ENCODE measurements around the gene SPEF1.
A peak's percentile ranks its signal among the peaks of the same experiment; 100 is the strongest.
"Not testable (repeated sequence)": the region's sequence is repeated elsewhere in the genome, so short reads cannot be mapped to it uniquely, and the experiment has no call there.

The SPEF1 gene

DNA sequence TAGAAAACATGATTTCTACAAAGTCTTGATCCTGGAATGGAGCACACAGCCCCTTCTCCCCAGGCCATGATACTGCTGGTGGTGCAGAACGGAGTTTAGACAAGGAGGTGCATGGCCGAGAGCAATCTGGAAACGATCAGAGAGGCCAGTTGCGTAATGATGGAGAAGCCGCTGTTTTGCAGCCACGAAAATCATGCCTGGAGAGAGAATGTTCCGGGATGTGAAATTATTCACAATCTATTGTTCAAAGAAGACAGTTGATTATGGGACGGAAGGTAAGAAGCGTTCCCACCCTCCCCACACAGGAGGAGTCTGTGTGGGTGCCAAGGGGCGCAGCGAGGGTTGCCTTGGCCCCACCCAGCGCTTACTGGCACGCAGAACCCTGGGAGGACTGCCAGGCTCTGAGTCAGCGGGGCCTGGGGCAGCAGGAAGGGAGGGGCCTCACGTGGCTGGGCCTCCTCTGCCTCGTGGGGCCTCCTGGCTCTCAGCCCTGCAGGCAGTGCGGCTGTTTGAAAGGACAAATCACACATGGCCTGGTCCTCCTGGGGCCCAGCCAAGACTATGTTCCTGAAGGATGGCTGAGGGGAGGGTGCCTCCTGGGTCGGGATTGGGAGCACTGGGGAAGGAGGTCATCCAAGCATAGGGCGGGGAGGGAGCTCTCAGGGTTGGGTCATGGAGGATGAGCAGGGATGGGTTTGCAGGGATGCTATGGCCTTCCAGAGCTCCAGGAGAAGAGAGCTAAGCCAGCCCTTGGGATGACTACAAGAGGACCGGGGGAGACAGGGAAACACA lies 30.4 kb upstream of the SPEF1 start:
- DNase-seq (ENCODE audit: low read depth, low spot score): peak; percentile 99

DNA sequence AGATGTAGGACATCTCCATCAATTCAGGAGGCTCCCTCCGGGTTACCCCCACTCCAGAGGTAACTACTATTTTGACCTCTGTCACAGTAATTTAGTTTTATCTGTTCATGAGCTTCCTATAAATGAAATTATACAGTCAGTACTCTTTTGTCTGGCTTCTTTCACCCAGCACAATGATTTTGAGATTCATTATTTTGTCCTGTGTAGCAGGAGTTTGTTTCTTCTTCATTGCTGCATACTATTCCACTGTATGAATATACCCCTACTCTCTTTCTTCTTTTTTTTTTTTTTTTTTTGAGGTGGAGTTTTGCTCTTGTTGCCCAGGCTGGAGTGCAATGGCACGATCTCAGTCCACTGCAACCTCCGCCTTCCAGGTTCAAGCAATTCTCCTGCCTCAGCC lies 27.3 kb upstream of the SPEF1 start:
- DNase-seq (ENCODE audit: low read depth, low spot score): no peak

DNA sequence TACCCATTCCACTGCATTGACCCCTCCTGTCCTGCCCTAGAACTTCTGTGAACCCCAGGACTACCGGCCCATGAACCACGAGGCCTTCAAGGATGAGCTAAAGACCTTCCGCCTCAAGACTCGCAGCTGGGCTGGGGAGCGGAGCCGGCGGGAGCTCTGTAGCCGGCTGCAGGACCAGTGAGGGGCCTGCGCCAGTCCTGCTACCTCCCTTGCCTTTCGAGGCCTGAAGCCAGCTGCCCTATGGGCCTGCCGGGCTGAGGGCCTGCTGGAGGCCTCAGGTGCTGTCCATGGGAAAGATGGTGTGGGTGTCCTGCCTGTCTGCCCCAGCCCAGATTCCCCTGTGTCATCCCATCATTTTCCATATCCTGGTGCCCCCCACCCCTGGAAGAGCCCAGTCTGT lies 23.5 kb upstream of the SPEF1 start:
- DNase-seq (ENCODE audit: low read depth, low spot score): no peak

DNA sequence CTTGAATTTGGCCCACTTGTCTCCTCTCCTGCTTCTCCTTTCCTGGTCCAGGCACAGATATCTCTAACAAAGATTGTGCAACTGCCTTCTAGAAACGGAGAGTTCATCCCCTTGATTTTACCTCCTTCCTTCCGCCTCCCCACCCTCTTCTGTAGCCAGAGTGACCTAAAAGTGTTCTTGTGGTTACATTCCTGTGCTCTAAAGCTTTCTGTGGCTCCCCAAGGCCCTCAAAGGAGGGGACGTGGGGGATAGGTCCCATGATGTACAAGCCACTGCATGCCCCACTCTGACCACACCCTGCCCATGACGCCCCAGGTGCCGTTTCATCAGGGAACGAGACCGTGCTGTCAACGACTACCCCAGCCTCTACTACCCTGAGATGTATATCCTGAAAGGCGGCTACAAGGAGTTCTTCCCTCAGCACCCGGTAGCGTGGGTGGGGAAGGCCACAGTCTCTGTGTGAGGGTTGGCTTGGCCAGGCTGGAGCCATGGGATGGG lies 23.1 kb upstream of the SPEF1 start:
- DNase-seq (ENCODE audit: low read depth, low spot score): no peak

DNA sequence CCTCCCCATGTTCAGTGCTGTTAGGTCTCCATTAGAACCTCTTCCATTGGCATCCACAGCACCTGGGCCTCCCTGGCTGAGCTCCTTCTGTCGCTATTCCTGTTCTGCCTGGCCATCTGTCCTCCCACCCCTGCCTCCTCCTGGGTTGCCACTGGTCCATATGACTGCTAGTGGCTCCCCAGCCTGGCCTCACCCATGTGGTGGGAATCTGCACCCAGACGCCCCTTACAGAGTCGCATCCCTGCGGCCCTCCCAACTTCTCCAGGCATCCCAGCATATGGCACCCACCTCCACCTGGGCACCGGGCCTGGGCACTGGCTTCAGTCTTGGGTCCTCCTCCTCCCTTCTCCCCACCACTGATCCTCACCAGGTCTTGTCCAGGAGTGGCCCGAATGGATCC lies 22.6 kb upstream of the SPEF1 start:
- no peak for DNase-seq (ENCODE audit: low read depth, low spot score)

DNA sequence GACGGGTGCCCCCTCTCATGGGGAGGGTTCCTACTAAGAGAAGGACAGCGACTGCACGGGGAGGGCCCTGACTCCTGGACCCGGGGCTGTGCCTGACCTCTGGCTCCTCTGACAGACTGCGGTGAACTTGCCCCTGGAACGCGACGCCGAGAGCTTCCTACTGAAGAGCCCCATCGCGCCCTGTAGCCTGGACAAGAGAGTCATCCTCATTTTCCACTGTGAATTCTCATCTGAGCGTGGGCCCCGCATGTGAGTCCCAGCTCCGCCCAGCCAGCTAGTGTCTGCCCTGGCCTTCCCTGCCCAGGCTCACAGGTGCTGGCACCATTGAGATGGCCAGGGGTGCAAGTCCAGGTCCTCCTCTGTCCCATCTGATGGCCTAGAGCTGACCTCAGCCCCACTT lies 22.0 kb upstream of the SPEF1 start:
- no peak for DNase-seq (ENCODE audit: low read depth, low spot score)

DNA sequence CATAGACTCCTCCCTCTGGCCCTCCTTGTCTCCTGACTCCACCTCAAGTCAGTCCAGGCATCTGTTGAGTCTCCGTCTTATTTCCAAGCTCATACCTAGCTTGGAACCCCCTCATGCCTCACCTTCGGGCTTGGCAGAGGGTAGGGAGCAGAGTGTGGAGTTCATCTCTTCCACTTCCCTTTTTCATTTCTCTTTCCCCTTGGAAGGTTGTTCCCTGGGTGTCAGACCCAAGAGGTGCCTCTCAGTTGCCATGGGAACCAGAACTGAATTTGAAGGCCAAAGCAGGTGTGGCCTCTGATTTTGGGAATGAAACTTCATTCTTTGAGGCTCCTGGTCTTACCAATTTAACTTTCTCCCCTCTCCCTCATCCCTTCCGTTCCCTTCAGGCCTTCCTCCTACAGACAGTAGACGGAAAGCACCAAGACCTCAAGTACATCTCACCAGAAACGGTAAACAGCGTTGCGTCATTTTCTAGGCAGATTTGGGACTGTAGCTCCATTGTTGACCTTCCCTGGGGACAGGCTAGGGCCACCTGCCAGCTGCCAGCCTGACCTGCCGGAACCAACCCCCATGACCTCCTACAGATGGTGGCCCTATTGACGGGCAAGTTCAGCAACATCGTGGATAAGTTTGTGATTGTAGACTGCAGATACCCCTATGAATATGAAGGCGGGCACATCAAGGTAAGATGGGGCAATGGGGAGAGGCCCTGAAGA lies 21.4 kb upstream of the SPEF1 start:
- no peak for DNase-seq (ENCODE audit: low read depth, low spot score)

DNA sequence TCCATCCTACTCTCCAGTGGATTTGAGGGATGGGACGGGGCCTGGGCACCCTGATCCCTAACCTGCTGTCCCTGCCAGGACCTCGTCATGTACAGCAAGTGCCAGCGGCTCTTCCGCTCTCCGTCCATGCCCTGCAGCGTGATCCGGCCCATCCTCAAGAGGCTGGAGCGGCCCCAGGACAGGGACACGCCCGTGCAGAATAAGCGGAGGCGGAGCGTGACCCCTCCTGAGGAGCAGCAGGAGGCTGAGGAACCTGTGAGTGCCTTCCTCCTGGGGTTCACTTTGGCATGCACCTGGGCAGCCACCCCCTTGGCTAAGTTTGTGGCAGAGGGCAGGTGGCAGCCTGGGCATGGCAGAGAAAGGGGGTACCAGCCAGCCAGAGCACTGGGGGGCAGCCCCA lies 20.6 kb upstream of the SPEF1 start:
- no peak for DNase-seq (ENCODE audit: low read depth, low spot score)

DNA sequence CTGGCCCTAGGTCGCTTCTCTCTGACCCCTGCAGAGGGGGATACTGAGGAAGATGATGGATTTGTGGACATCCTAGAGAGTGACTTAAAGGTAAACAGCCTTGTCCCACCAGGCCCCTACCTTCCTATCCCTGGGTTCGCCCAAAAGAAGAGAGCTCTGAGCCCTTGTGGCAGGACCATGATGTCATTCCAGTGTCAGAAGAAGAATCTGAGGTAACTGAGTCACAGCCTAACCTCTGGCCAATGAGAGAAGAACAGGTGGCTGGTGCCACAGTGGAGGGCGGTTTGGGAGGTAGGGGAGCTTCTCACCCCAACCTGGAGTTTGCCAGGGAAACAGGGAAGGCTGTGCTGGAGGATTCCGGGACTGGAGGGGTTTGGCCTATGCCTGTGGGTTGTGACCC lies 20.1 kb upstream of the SPEF1 start:
- no peak for DNase-seq (ENCODE audit: low read depth, low spot score)

DNA sequence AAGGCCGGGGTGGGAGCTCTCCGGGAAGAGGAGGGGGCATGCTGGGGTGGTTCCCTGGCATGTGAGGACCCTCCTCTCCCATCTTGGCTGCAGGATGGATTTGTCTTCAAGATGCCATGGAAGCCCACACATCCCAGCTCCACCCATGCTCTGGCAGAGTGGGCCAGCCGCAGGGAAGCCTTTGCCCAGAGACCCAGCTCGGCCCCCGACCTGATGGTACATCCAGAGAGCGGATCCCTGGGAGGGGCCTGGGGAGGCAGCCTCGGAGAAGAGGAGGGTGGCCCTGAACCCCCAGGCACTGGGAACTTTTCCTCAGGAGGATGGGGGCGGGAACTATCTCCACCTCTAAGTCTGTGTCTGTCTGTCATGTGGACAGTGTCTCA lies 19.6 kb upstream of the SPEF1 start:
- no peak for DNase-seq (ENCODE audit: low read depth, low spot score)

DNA sequence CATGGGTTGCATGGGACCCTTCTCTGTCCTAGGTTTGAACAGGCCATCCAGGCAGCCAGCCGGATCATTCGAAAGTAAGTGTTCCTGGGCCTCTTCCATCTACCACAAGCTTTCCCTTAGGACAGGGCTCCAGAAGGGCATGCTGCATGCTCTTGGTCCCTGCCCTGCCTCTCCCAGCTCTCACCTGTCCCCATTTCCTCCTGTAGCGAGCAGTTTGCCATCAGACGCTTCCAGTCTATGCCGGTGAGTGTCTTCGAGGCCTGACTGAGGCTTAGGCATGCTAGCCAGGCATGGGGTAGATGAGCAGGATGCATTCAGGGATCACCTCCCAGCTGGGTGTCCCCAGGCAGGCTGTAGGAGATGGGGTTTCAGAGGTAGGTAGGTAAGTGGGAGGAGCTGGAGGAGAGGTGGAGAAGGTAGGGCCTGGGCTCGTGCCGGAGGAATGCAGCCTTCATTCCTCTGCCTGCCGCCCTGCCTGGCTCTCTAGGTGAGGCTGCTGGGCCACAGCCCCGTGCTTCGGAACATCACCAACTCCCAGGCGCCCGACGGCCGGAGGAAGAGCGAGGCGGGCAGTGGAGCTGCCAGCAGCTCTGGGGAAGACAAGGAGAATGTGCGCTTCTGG lies 19.1 kb upstream of the SPEF1 start:
- DNase-seq (ENCODE audit: low read depth, low spot score): no peak

DNA sequence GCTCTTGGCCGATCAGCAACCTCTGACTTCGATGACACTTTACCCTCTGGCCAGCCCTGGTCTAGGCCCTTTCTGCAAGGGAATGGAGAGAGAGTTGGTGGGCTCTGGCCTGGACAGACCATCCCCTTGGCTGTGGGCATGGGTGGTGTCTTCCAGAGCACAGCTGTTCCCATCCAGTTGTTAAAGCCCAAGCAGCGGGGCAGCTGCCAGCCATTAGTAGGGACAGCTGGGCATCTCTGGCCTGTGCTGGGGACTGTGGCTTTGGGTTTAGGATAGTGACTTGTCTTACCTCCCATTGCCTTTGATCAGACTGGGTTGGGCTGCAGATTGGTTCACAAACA lies 17.6 kb upstream of the SPEF1 start:
- no peak for DNase-seq (ENCODE audit: low read depth, low spot score)

DNA sequence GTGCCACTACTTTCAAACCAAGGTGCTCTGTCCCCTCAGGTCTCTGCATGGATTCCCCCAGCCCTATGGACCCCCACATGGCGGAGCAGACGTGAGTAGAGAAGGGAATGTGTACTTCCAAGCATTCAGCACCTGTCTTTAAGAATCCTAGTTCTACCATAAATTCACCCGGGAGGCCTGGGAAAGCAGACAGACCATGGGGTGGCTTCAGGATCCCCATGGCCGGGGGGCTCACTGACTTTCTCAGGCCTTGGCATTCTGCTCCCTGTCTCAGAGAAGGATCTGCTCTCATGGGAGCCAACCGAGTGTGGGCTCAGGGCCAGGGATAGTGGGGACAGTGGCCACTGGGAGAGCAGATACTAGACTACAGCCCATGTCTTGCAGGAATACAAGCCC lies 17.1 kb upstream of the SPEF1 start:
- no peak for DNase-seq (ENCODE audit: low read depth, low spot score)

DNA sequence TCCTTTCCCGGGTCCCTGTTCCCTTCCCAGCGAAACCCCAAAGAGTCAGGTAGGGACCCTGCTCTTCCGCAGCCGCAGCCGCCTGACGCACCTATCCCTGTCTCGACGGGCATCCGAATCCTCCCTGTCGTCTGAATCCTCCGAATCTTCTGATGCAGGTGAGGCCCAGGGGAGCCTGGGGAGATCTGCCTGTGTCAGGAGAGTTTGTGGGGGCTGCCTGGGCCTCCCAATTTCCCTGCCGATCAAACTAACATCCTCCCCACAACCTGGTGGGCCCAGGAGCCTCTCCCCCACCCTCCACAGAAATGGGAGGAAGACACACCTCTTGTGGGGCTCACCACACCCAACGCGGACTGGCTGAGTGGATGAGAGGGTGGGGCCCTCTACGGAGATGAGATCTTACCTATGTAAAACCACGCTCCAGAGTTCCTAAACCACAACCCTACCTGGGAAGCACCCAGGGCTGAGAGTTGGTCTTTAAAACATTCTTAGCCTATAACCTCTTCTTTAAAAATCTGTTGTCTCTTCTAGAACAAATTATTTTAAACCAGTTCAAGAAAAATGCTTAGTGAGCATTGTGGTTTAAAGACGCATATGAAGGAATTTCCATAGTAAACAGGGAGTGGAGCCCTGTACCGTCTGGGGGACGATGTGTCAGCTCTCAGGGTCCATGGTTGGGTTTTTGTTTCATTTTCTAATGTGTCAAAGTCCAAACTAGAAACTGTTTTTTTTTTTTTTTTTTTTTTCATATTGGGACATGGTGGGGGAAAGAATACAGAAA lies 16.5 kb upstream of the SPEF1 start:
- DNase-seq (ENCODE audit: low read depth, low spot score): no peak

DNA sequence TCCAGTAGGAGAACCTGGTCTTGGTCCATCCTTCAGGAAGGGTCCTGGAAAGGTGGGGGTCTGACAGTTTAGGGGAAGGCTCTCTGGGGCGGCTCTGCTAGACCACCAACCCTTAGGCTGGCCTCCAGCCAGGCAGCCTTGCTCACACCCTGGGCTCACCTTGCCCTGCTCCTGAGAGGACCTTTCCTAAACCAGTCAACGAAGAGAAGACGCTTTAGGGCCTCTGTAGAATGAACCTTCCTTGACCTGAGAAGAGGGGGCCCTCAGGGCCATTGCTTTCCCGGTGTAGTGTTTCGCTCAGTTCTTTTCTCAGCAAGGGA lies 15.9 kb upstream of the SPEF1 start:
- DNase-seq (ENCODE audit: low read depth, low spot score): no peak

DNA sequence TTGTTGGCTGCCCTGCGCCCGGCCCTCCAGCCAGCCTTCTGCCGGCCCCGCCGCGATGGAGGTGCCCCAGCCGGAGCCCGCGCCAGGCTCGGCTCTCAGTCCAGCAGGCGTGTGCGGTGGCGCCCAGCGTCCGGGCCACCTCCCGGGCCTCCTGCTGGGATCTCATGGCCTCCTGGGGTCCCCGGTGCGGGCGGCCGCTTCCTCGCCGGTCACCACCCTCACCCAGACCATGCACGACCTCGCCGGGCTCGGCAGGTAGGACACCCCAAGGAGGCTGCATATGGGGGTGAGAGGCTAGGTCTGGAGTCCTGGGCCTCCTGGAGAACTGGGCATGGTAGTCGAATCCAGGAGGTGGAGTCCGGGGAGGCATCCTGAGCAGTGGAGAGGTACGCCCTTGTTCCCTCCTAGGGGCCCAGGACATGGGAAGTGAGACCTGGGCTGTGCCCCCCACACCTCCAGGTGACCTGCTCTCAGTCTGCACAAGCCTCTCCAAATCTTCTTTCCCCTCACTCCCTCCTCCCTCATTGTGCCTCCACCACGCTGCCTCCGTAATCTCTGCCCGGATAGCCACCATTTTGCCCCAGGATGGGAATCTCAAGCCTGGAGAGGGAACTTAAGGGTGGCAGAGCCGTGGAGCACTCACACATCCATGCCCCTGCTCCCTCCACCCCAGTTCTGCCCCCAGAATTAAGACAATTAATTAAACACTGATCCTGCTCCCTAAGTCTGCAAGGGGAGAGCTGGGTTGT lies 15.4 kb upstream of the SPEF1 start:
- no peak for DNase-seq (ENCODE audit: low read depth, low spot score)

DNA sequence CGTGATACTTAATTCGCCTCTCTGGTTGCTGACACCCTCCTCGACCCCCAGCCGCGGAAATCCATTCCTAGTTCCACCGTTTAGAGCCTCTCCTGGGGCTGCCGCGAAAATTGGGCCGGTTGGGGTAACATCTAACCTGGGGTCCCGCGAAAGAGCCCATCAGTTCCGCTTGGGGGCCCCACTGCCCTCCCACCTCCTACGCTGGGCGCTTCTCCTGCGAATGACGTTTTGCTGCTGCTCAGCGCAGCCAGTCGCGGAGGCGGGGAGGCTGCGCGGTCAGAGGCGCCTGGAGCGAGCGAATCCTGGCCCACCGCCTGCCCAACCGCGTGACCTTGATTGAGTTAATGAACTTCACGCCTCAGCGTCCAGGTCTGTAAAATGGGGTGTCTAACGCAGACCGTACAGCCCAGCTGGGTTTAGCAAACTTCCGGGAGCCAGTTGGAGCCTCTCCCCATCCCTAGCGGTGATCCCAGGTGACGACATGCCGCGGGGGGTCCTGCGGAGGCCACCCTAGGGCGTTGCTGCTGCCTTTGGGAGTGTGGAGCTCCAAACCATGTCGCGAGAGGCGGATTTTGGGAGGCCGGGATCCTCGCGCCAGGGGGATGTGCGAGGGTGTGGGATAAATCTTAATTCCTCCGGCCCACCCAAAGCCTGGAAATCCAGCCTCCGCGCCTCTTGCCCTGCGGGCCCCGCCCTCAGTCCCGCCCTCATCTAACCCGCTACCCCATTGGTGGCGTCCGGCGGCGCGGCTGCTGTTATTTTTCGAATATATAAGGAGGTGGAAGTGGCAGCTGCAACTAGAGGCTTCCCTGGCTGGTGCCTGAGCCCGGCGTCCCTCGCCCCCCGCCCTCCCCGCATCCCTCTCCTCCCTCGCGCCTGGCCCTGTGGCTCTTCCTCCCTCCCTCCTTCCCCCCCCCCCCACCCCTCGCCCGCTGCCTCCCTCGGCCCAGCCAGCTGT lies 14.5 kb upstream of the SPEF1 start, which contains the start of gene CDC25B:
CDC25B (plus strand) TSS at position 800 of the 958 bp plus-strand sequence. CDS start 222 bp downstream, outside the sequence.
- peak; percentile 71 for DNase-seq (ENCODE audit: low read depth, low spot score)

DNA sequence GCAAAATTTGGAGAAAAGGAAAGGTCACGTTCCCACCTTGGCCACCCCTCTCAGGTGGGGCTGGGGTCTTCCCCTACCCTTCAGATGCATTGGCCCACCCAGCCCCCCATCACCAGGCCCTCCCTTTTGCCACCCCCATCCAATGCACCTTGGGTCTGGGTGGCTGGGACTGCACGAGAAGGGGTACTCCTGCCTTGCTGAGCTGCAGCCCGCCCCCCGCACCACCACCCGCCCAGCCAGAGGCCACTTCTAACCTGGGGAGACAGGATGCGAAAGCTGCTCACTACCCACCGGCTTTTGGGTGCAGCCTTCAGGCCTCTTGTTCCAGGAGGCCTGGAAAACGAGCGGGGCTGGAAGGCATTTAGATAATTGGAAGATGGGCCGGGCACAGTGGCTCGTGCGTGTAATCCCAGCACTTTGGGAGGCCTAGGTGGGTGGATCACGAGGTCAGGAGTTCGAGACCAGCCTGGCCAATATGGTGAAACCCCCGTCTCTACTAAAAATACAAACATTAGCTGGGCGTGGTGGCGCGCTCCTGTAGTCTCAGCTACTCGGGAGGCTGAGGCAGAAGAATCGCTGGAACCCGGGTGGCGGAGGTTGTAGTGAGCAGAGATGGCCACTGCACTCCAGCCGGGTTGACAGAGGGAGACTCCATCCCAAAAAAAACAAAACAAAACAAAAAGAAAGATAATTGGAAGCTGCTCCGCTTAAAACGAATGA lies 13.6 kb upstream of the SPEF1 start:
- DNase-seq (ENCODE audit: low read depth, low spot score): no peak

DNA sequence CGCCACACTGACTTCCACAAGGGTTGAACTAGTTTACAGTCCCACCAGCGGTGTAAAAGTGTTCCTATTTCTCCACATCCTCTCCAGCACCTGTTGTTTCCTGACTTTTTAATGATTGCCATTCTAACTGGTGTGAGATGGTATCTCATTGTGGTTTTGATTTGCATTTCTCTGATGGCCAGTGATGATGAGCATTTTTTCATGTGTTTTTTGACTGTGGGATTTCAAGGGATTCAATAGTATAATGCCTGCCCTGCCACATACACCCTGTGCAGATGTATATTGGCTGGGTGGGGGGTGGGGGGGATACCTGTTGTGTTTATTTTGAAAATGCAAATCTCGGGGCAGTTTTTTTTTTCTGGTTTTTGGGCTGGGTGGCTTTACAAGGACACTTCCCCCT lies 12.9 kb upstream of the SPEF1 start:
- DNase-seq (ENCODE audit: low read depth, low spot score): not testable (repeated sequence)

DNA sequence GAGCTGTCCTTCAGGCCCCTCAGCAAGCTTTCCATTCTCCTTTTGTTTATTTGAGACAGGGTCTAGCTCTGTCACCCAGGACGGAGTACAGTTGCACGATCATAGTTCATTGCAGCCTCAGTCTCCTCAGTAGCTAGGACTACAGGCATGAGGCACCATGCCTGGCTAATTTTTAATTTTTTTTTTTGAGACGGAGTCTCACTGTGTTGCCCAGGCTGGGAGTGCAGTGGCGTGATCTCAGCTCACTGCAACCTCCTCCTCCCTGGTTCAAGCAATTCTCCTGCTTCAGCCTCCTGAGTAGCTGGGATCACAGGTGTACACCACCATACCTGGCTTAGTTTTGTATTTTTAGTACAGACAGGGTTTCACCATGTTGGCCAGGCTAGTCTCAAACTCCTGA lies 8.0 kb upstream of the SPEF1 start:
- DNase-seq (ENCODE audit: low read depth, low spot score): not testable (repeated sequence)

Measured in brain pericyte (primary cell).